HG02970 (cell line): Measurements from ENCODE around the gene FGF21.
"Not testable (repeated sequence)": the region's sequence is repeated elsewhere in the genome, so short reads cannot be mapped to it uniquely, and the experiment has no call there.

Experiments
- ATAC-seq: cut with Tn5 transposase; IDR thresholded peaks from one replicate; pipeline ENCODE4 v1.9.1; 2021; ENCODE audit warnings: mild to moderate bottlenecking, moderate library complexity, moderate number of reproducible peaks; ENCODE audit not compliant: unreplicated experiment, low FRiP score

The FGF21 gene

GRCh38 chr19:48750771-48751504 lies 4.4 kb upstream of the FGF21 start:
- no peak for ATAC-seq

GRCh38 chr19:48751845-48752495 lies 3.4 kb upstream of the FGF21 start:
- no peak for ATAC-seq

- no peak for ATAC-seq
These were observed 2.6 kb upstream of the FGF21 start, which contains the start of gene FUT1 for GRCh38 chr19:48752496-48753365. Gene FUT1 (minus strand): TSS chr19:48752641. CDS start chr19:48751281, 1,360 bp downstream.

GRCh38 chr19:48755787-48756186 lies 463 bp downstream of the FGF21 start:
- no peak for ATAC-seq

- ATAC-seq, result no peak
These were observed 888 bp downstream of the FGF21 start for GRCh38 chr19:48756212-48756611.

GRCh38 chr19:48756686-48757085 lies 1.4 kb downstream of the FGF21 start:
- ATAC-seq, result no peak

GRCh38 chr19:48757089-48757675 lies 1.9 kb downstream of the FGF21 start:
- no peak for ATAC-seq

- ATAC-seq, result no peak
These were observed 2.4 kb downstream of the FGF21 start for GRCh38 chr19:48757741-48758144.

- no peak for ATAC-seq
These were observed 5.3 kb downstream of the FGF21 start for GRCh38 chr19:48760504-48761205.

- ATAC-seq, result not testable (repeated sequence)
These were observed 10.5 kb downstream of the FGF21 start for GRCh38 chr19:48765816-48766215.

- ATAC-seq, result not testable (repeated sequence)
These were observed 12.9 kb downstream of the FGF21 start for GRCh38 chr19:48768171-48768753.

GRCh38 chr19:48768994-48769713 lies 13.8 kb downstream of the FGF21 start:
- no peak for ATAC-seq

GRCh38 chr19:48770266-48770665 lies 14.9 kb downstream of the FGF21 start:
- ATAC-seq, result no peak

- no peak for ATAC-seq
These were observed 15.6 kb downstream of the FGF21 start for GRCh38 chr19:48770734-48771472.

- ATAC-seq, result no peak
These were observed 17.2 kb downstream of the FGF21 start for GRCh38 chr19:48772503-48772953.

GRCh38 chr19:48777139-48777538 lies 21.8 kb downstream of the FGF21 start:
- ATAC-seq, result no peak

- ATAC-seq, result no peak
These were observed 22.4 kb downstream of the FGF21 start for GRCh38 chr19:48777720-48778119.

GRCh38 chr19:48779636-48780035 lies 24.3 kb downstream of the FGF21 start:
- ATAC-seq, result no peak
